NCI-H446 (cell line): ENCODE results near the gene SBF2.
A peak's percentile ranks its signal among the peaks of the same experiment; 100 is the strongest.

Source experiments
- DNase-seq, 2 experiments: peaks; one replicate each; lab custom pipeline; 2025; lab: John Stamatoyannopoulos, UW

SBF2 gene

GRCh38 chr11:10317776-10318526 is 23.9 kb upstream of the SBF2 start:
- DNase-seq = no peak

DNA sequence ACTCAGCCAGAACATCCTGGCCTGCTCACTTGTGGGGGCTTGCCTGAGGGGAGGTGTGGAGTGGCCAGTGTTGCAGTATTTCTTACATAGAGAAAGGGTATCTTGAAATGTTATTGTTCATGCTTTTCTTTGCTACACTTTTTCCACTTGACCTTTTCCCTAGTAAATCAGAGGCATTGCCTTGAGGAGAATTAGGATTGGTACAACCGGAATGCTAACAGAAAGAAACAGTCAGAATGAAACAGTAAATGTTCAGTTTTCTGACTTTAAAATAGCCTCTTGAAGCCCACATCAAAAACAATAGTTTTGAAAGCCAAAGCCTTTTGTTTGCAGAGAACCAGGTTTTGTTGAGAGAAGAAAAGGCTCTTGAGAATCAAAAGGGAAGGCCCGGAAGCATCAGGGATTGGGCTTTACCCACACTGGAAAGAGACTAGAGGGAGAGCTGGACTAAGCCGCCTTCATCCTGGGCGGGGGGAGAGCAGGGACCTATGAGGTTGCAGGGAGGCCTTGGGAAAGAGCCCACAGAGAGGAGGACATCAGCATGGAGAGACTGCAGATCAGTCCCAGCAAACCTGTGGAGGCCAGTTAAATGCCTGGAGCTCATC is 23.2 kb upstream of the SBF2 start:
- DNase-seq = no peak

DNA sequence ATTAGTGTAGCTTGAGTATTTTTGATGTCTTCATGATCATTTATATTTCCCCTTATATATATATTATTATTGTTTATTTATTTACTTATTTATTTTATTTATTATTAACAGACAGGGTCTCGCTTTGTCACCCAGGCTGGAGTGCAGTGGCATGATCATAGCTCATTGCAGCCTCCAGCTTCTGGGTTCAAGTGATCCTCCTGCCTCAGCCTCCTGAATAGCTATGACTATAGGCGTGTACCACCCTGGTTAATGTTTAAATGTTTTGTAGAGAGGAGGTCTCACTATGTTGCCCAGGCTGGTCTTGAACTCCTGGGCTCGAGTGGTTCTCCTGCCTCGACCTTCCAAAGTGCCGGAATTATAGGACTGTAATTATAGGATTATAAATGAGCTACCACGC is 21.1 kb upstream of the SBF2 start:
- no peak for DNase-seq

- DNase-seq = peak in 1 of 2 experiments; percentile 42
These were observed 20.4 kb upstream of the SBF2 start for GRCh38 chr11:10314199-10315072.

- no peak for DNase-seq
These were observed 17.8 kb upstream of the SBF2 start for GRCh38 chr11:10311802-10312201.

DNA sequence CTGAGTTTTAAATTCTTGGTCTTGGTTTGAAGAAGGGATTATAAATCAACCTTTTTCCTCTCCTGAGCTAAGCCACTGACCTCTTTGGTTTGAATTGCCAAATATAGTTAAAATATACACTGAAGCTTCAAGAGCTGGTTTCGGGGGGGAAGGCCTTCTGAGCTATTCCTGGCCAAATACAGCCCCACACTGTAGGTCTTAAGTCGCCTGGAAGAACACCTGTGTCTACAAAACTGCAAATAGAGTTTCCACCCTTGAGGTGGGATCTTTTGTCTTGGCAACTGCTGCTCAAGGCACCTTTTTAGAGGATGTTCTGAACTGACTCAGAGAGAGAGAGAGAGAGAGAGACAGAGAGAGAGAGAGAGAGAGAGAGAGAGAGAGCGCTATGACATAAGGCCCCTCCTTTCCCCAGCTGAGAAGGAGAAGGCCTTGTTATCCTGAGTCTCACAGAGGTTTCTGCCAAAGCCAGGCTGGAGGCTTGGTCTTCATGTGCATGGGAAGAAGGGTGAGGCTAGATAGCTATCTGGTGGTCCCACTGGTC is 16.4 kb upstream of the SBF2 start:
- no peak for DNase-seq

DNA sequence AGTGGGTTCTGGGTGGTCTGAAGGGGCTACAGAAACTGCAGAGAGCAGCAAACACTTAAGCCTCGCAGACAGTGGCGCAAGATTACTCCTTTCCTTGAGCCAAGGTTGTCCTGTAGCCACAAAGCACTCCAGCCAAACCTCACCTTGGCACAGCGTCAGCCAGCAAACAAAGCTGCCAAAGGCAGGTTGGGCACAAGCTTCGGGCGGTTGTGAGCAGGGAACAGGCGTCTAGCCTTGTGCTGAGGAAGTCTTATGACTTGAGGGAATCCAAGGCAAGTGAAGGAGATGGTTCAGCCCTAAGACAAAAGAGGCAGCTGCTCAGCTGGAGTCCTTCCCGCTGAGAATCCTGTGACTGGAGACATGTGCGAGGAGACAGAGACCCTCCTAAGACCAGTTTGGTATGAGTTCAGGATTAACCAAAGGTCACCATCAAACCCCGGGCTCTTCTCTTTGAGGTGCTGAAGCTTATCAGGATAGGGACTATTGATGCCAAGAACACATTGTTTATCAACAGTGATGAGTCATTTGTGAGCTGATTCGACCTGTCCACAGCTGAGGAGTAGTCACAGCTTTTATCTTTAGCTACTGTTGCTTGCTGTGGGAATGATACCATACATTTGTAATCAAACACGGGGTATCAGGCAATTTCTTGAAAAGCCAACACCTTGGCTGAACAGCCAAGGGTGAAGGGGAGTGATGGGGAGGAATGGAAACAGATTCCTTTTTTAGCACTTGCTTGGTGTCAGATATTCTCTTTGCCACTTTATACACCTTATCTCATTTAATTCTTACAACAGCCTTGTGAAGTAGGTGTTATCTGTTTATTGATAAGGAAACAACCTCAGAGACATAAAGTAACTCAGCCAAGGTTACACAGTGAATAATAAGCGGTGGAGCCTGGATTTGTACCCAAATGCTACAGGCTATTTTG is 15.4 kb upstream of the SBF2 start:
- DNase-seq = peak in 1 of 2 experiments; percentile 70

DNA sequence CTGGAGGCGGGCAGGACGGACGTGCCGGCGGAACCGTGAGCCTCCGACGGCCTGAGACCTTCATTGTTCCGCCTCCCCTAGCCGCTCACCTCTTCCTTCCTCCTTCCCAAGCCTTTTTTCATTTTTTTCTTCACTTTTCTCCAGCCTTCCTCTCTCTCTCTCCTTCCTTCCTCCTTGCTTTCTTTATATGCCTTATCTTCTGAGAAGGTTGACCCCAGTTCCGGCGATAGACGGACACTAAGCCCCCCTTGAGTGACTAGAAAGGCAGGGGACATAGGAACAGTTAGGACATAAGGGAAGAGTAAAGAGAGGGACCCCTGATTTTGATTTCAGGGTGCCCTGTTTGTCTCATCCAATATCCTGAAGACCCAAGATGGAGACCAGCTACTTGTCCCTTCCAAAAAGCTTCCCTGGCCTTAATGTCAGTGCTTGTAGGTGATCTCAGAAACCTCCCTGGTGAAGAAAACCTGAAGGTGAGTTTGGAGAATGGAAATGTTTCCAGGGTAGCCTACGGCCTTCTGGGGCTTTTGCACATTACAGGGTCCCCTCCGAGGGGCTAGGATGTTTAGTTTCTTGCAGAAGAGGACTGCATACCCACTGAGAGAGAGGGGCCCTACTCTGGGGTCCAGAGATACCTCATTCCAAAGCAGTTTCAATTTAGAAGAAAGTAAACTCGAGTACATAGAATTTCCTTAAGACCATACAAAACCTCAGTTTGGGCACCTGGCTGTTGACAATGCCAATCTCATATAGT is 14.4 kb upstream of the SBF2 start:
- DNase-seq = no peak

DNA sequence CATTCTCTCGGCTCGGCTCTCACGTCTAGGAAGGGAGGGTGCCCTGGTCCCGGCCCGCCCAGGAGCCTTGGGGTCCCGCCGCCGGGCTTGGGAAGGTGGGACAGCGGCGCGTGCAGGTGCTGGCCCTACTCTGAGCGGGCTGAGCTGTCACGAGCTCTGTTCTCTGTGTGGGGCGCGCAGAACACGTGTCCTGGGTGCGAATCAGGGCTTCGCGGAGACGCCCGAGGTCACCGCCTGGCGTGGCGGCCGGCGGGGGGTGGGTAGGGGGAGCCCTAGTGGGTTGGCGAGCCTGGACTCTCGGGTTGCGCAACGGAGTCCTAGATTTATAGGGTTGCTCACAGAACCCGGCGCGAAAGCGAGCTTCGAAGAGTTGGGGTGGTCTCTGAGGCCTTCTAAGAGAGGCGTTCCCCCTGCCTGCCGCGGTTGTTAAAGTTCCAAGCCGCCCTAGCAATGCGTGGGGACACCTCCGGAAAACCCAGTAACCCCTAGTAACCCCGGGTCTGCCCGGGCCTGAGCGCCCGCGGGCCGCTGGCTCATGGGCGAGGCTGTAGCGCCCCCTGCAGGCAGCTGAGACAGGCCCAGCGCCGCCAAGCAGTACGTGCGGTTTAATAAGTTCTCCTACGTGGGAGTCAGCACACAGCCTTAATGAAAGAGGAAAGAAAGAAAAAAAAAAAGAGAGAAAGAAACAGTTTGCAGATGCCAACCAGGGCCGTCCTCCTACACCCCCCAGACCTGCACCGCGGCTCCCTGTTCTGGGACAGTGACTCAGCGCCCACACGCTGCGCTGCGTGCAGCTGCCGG is 13.6 kb upstream of the SBF2 start:
- DNase-seq = peak; percentile 31 to 89

GRCh38 chr11:10307022-10307399 is 13.0 kb upstream of the SBF2 start:
- DNase-seq = no peak

DNA sequence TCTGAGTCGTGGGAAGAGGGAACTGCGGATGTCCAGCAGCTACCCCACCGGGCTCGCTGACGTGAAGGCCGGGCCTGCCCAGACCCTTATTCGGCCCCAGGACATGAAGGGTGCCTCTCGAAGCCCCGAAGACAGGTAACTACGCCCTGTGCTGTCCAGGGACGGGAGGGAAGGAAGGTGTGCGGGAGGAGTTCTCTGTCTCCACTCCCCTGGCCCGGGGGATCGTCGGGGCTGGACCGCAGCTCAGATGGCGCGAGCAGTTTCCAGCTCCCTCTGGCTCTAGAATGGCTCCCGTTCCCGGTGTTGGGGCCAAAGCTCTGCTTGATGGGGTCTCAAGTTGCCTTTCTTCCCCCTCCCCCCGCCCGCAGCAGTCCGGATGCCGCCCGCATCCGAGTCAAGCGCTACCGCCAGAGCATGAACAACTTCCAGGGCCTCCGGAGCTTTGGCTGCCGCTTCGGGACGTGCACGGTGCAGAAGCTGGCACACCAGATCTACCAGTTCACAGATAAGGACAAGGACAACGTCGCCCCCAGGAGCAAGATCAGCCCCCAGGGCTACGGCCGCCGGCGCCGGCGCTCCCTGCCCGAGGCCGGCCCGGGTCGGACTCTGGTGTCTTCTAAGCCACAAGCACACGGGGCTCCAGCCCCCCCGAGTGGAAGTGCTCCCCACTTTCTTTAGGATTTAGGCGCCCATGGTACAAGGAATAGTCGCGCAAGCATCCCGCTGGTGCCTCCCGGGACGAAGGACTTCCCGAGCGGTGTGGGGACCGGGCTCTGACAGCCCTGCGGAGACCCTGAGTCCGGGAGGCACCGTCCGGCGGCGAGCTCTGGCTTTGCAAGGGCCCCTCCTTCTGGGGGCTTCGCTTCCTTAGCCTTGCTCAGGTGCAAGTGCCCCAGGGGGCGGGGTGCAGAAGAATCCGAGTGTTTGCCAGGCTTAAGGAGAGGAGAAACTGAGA is 12.2 kb upstream of the SBF2 start:
- peak in 1 of 2 experiments; percentile 19 for DNase-seq

- peak in 1 of 2 experiments; percentile 48 for DNase-seq
These were observed 11.4 kb upstream of the SBF2 start for GRCh38 chr11:10305262-10305963.

- DNase-seq = peak; percentile 57 to 80
These were observed 10.7 kb upstream of the SBF2 start, which contains the start of gene ADM for GRCh38 chr11:10304495-10305261. TSS of gene ADM (plus strand) at chr11:10305073. CDS start at chr11:10305701, 628 bp downstream.

DNA sequence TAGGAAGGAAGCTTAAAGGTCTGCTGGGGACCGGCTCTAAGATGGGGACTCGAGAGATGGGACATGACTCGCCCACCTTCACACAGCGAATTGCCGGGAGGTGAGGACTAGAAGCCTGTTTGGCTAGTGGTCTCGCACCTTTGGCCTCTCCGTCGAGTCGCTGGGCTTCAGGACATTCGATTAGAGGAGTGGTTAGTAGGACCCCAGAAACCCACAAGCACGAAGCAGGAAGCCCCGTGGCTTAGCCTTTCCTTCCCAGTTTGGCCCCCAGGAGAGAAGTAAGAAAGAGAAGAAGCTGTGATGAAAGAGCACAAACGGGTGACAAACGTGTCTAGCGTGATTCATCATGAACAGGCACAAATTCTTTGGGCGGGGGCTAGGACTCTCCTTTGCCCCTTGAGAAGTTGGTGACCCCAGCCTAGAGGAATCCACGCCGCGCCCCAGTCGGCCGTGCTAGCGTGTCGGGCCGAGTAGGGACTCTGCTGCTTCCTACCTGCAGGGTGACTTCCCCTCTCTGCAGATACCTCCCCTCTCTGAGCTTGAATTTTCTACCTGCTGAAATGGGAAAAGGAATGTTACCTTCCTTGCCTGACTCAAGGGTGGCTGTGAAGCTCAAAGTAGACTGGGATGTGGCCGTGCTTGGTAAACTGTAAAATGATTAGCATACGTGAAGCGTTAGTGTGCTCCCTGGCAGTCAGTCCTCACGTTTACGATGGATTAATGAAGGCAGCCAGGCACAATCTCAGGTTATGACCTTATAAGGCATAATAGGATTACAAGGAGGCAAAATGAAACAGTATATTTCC is 9.7 kb upstream of the SBF2 start:
- no peak for DNase-seq

DNA sequence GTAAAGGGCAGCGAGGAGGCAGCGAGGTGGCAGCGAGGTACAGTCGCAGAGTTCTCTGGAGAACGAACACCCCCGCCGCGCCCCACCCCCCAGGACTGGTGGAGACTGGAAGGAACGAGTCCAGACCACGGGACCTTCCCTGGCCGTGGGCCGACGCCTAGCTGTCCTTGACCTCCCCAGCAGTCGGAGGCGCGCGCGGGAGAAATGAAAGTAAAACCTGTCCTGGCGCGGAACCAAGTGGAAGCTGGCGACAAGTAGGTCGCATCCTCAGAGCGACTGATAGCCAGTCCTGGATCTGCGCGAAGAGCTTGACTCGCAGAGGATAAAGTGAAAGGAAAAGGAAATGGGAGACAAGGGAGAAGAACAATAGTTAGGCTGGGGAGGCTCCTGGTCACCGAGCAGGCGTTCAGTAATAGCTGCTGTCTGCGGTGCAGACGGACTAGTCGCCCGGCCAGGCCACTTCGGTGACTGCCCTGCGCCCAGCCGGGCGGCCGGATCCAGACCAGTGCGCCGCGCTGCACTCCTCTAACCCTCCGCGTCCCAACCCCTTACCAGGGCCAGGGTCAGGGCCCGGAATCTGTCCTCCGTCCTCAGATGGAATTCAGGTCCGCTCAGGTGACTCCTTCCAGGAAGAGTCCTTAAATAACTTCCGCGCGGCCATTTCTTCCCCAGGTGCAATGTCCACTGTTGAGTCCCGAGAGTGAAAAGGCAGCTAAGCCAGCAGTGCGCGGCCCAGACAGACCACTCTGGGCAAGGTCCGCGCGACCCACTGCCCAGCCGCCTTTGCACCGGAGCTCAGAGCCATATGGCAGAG is 8.9 kb upstream of the SBF2 start:
- DNase-seq = no peak
